ENCODE results near the gene SMIM20.
"Not testable (repeated sequence)": the region's sequence is repeated elsewhere in the genome, so short reads cannot be mapped to it uniquely, and the experiment has no call there.

The SMIM20 gene

GRCh38 chr4:25896776-25897539 lies 17.1 kb upstream of the SMIM20 start:
- H3K9ac ChIP-seq (ENCODE audit: low read length) = no peak overlapping the region
- H3K27ac ChIP-seq (ENCODE audit: low read length) = no peak overlapping the region
- no peaks in the 10 kb centered on the region for H3K9me3 ChIP-seq (ENCODE audit: control insufficient read depth, low read depth, low read length)

DNA sequence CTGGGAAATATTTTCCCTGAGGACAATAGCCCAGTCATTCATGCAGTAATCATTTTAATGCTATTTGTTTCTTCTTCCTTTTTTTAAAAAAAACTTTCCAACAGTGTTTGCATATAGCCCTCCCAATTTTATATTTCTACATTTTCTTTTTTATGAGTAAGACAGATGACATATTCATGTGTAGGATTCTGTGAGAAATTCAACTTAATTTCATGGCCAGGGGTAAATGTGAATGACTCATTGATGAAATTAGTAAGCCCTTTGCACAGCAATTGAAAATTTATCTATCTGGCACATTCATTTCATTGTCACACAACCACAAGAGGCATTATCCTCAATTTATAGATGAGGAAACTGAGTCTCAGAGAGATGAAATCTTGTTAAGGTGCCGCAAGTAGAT lies 13.7 kb upstream of the SMIM20 start:
- H3K27me3 ChIP-seq (ENCODE audit: control insufficient read depth, insufficient read depth, low read length) = no peaks in the 10 kb centered on the region
- H3K36me3 ChIP-seq (ENCODE audit: control insufficient read depth, low read depth, low read length) = no peaks in the 10 kb centered on the region
- no peak overlapping the region for H3K4me3 ChIP-seq (ENCODE audit: low read length)
- no peaks in the 10 kb centered on the region for H3K9me3 ChIP-seq (ENCODE audit: control insufficient read depth, low read depth, low read length)
- H3K9ac ChIP-seq (ENCODE audit: low read length) = no peak overlapping the region
- no peaks in the 10 kb centered on the region for H3K4me1 ChIP-seq (ENCODE audit: control insufficient read depth, low read depth, low read length)
- no peak overlapping the region for H3K27ac ChIP-seq (ENCODE audit: low read length)

More at GRCh38 chr4:25896776-25897539, 17.1 kb upstream of the SMIM20 start:
- peaks cover 5% of the 10 kb centered on the region for H3K4me1 ChIP-seq (ENCODE audit: control insufficient read depth, low read depth, low read length)
- H3K4me3 ChIP-seq (ENCODE audit: low read length) = no peak overlapping the region
- H3K36me3 ChIP-seq (ENCODE audit: control insufficient read depth, low read depth, low read length) = no peaks in the 10 kb centered on the region
- no peaks in the 10 kb centered on the region for H3K27me3 ChIP-seq (ENCODE audit: control insufficient read depth, insufficient read depth, low read length)

DNA sequence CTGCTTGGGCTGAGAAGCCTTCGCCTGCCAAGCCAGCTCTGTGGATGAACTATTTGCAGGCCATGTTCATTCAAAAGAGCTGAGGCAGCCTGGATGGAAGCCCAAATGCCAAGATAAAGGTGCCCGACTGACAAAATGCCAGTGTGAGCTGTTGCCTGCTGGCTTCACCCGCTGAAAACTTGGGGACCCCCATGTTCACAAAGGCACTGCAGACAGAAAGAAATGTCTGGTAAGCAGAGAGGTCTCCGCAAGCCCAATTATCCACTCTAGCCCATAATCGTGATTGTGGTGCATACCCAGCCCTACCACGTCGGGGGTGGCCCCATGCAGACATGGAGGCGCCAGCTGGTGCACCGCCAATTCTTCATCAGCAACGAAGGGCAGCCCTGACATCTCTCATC lies 13.0 kb upstream of the SMIM20 start:
- H3K36me3 ChIP-seq (ENCODE audit: control insufficient read depth, low read depth, low read length) = no peaks in the 10 kb centered on the region
- H3K27ac ChIP-seq (ENCODE audit: low read length) = no peak overlapping the region
- no peak overlapping the region for H3K4me3 ChIP-seq (ENCODE audit: low read length)
- no peak overlapping the region for H3K9ac ChIP-seq (ENCODE audit: low read length)
- no peaks in the 10 kb centered on the region for H3K9me3 ChIP-seq (ENCODE audit: control insufficient read depth, low read depth, low read length)
- H3K4me1 ChIP-seq (ENCODE audit: control insufficient read depth, low read depth, low read length) = no peaks in the 10 kb centered on the region
- H3K27me3 ChIP-seq (ENCODE audit: control insufficient read depth, insufficient read depth, low read length) = no peaks in the 10 kb centered on the region

- Histone ChIP-seq H3K4me1 (ENCODE audit: control insufficient read depth, low read depth, low read length) (no peaks in the 10 kb centered on the region), H3K36me3 (ENCODE audit: control insufficient read depth, low read depth, low read length) (no peaks in the 10 kb centered on the region), H3K27me3 (ENCODE audit: control insufficient read depth, insufficient read depth, low read length) (no peaks in the 10 kb centered on the region), H3K27ac (ENCODE audit: low read length) (no peak overlapping the region), H3K9ac (ENCODE audit: low read length) (no peak overlapping the region), H3K4me3 (ENCODE audit: low read length) (no peak overlapping the region), H3K9me3 (ENCODE audit: control insufficient read depth, low read depth, low read length) (no peaks in the 10 kb centered on the region)
Measured at GRCh38 chr4:25903900-25904747, 9.9 kb upstream of the SMIM20 start.

DNA sequence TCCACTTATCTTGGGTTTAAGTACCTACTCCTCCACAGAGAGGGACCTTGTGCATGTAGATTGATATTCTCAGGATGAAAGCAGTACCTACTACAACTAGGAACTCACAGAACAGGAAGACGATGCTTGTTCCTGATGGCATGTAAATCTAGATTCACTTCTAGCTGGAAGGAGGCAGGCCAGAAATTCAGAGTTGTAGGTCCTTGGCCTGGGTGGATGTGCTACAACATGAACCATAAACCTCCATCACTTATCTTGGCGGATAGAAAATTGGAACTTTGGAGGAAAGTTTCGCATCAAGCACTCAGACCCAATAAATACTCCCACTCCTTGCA lies 9.3 kb upstream of the SMIM20 start:
- Histone ChIP-seq H3K27me3 (ENCODE audit: control insufficient read depth, insufficient read depth, low read length) (no peaks in the 10 kb centered on the region), H3K9ac (ENCODE audit: low read length) (no peak overlapping the region), H3K9me3 (ENCODE audit: control insufficient read depth, low read depth, low read length) (no peaks in the 10 kb centered on the region), H3K4me1 (ENCODE audit: control insufficient read depth, low read depth, low read length) (no peaks in the 10 kb centered on the region), H3K36me3 (ENCODE audit: control insufficient read depth, low read depth, low read length) (no peaks in the 10 kb centered on the region), H3K27ac (ENCODE audit: low read length) (no peak overlapping the region), H3K4me3 (ENCODE audit: low read length) (no peak overlapping the region)

- Histone ChIP-seq H3K4me3 (ENCODE audit: low read length) (no peak overlapping the region), H3K9ac (ENCODE audit: low read length) (no peak overlapping the region), H3K27me3 (ENCODE audit: control insufficient read depth, insufficient read depth, low read length) (no peaks in the 10 kb centered on the region), H3K27ac (ENCODE audit: low read length) (no peak overlapping the region), H3K36me3 (ENCODE audit: control insufficient read depth, low read depth, low read length) (no peaks in the 10 kb centered on the region), H3K4me1 (ENCODE audit: control insufficient read depth, low read depth, low read length) (no peaks in the 10 kb centered on the region), H3K9me3 (ENCODE audit: control insufficient read depth, low read depth, low read length) (no peaks in the 10 kb centered on the region)
Measured at GRCh38 chr4:25905371-25905770, 8.6 kb upstream of the SMIM20 start.

GRCh38 chr4:25906113-25906512 lies 7.9 kb upstream of the SMIM20 start:
- not testable (repeated sequence) for H3K27ac ChIP-seq (ENCODE audit: low read length); H3K9ac ChIP-seq (ENCODE audit: low read length); H3K36me3 ChIP-seq (ENCODE audit: control insufficient read depth, low read depth, low read length); H3K4me1 ChIP-seq (ENCODE audit: control insufficient read depth, low read depth, low read length); H3K27me3 ChIP-seq (ENCODE audit: control insufficient read depth, insufficient read depth, low read length); H3K4me3 ChIP-seq (ENCODE audit: low read length); H3K9me3 ChIP-seq (ENCODE audit: control insufficient read depth, low read depth, low read length)

GRCh38 chr4:25908491-25908901 lies 5.5 kb upstream of the SMIM20 start:
- no peaks in the 10 kb centered on the region for H3K9me3 ChIP-seq (ENCODE audit: control insufficient read depth, low read depth, low read length)
- no peak overlapping the region for H3K27ac ChIP-seq (ENCODE audit: low read length)
- no peaks in the 10 kb centered on the region for H3K36me3 ChIP-seq (ENCODE audit: control insufficient read depth, low read depth, low read length)
- peaks cover 4% of the 10 kb centered on the region for H3K4me1 ChIP-seq (ENCODE audit: control insufficient read depth, low read depth, low read length)
- no peak overlapping the region for H3K9ac ChIP-seq (ENCODE audit: low read length)
- H3K4me3 ChIP-seq (ENCODE audit: low read length) = no peak overlapping the region
- H3K27me3 ChIP-seq (ENCODE audit: control insufficient read depth, insufficient read depth, low read length) = peaks cover 9% of the 10 kb centered on the region

DNA sequence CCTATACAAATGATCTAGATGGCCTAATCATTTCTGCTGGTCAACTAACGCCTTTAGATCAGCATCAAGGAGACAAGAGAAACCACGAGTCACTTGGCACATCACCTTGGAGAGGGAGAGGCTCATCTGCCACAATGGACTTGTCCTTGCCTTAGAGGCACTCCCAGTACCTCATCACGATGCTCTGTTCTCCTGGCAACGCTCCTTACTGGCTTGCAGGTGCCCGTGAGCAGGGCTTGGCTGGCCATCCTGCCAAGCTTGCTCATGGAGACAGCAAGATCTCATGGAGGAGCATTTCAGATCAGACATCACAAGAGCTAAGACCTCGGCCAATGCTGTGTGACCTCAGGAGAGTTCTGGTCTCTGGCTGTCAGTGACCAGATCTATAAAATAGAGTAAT lies 2.7 kb upstream of the SMIM20 start:
- peaks cover 9% of the 10 kb centered on the region for H3K27me3 ChIP-seq (ENCODE audit: control insufficient read depth, insufficient read depth, low read length)
- H3K4me3 ChIP-seq (ENCODE audit: low read length) = no peak overlapping the region
- no peak overlapping the region for H3K27ac ChIP-seq (ENCODE audit: low read length)
- H3K4me1 ChIP-seq (ENCODE audit: control insufficient read depth, low read depth, low read length) = peaks cover 12% of the 10 kb centered on the region
- no peaks in the 10 kb centered on the region for H3K36me3 ChIP-seq (ENCODE audit: control insufficient read depth, low read depth, low read length)
- no peaks in the 10 kb centered on the region for H3K9me3 ChIP-seq (ENCODE audit: control insufficient read depth, low read depth, low read length)
- H3K9ac ChIP-seq (ENCODE audit: low read length) = no peak overlapping the region

- H3K9ac ChIP-seq (ENCODE audit: low read length) = peak overlapping the region; percentile 51
- no peak overlapping the region for H3K27ac ChIP-seq (ENCODE audit: low read length)
- no peaks in the 10 kb centered on the region for H3K9me3 ChIP-seq (ENCODE audit: control insufficient read depth, low read depth, low read length)
- H3K4me3 ChIP-seq (ENCODE audit: low read length) = peak overlapping the region; percentile 78
- H3K27me3 ChIP-seq (ENCODE audit: control insufficient read depth, insufficient read depth, low read length) = peaks cover 9% of the 10 kb centered on the region
- H3K4me1 ChIP-seq (ENCODE audit: control insufficient read depth, low read depth, low read length) = peaks cover 12% of the 10 kb centered on the region
- no peaks in the 10 kb centered on the region for H3K36me3 ChIP-seq (ENCODE audit: control insufficient read depth, low read depth, low read length)
Measured at GRCh38 chr4:25913056-25913850, 767 bp upstream of the SMIM20 start.

GRCh38 chr4:25914670-25915352 lies 791 bp downstream of the SMIM20 start:
- H3K36me3 ChIP-seq (ENCODE audit: control insufficient read depth, low read depth, low read length) = no peaks in the 10 kb centered on the region
- H3K9me3 ChIP-seq (ENCODE audit: control insufficient read depth, low read depth, low read length) = no peaks in the 10 kb centered on the region
- peaks cover 12% of the 10 kb centered on the region for H3K4me1 ChIP-seq (ENCODE audit: control insufficient read depth, low read depth, low read length)
- H3K27me3 ChIP-seq (ENCODE audit: control insufficient read depth, insufficient read depth, low read length) = peaks cover 9% of the 10 kb centered on the region
- peak overlapping the region; percentile 50 for H3K27ac ChIP-seq (ENCODE audit: low read length)
- H3K9ac ChIP-seq (ENCODE audit: low read length) = peak overlapping the region; percentile 82
- peak overlapping the region; percentile 78 for H3K4me3 ChIP-seq (ENCODE audit: low read length)

All from iPS-18a (cell line).